HCT116 (cell line): Measurements from ENCODE around the gene KIF26A. TPM values are rescaled to one million over a fixed set of nuclear protein-coding genes. Genes with fewer than 3 reads are reported as not detected.

Experiments
- ATAC-seq: fragments of 200-7000 bp; cut with Tn5 transposase; 2 replicates; pipeline ENCODE4 v1.9.1; 2020; ENCODE audit warnings: mild to moderate bottlenecking, moderate library complexity
- BruUV-seq: library from RNA; stranded (reverse); fragments of 400-500 nt; replicated peaks from 2 replicates; lab custom pipeline; 2021; lab: Mats Ljungman, UMichigan
- CTCF ChIA-PET: fragments of 300-600 bp; sonication (Branson Sonifier 250); formaldehyde crosslinking; loops from one replicate; lab custom pipeline; 2021; ENCODE audit warnings: antibody characterized with exemption; lab: Charles Lee
- POLR2A ChIA-PET: fragments of 300-600, 350-600 bp; sonication (Branson Sonifier 250); formaldehyde crosslinking; loops from one replicate; lab custom pipeline; 2021; ENCODE audit warnings: antibody characterized with exemption; lab: Charles Lee
- RAD21 ChIA-PET, 2 experiments: fragments of 300-600 bp; sonication (Branson Sonifier 250); formaldehyde crosslinking; loops; one replicate each; lab custom pipeline; 2023; ENCODE audit warnings: low total read pairs in 2 of 2; ENCODE audit not compliant: uncharacterized antibody in 2 of 2, unreplicated experiment in 2 of 2, low non-redundant PET in 1 of 2; lab: Charles Lee
- DNase-seq: peaks from one replicate; pipeline ENCODE4 v3.0.0-alpha.2; 2010; ENCODE audit warnings: low read depth, low spot score
- H2AFZ ChIP-seq: fragments of 200-600 bp; shearing (Covaris generic), sonication (generic); 2 replicates; pipeline ENCODE4 v1.6.1; 2017; ENCODE audit warnings: low read depth, mixed run types, mixed read lengths, antibody characterized with exemption, low read length; ENCODE audit not compliant: poor library complexity, severe bottlenecking
- H3K27ac ChIP-seq: 2 replicates; pipeline ENCODE4 v1.5.1; 2012; ENCODE audit warnings: low read depth, low read length
- H3K27me3 ChIP-seq: fragments of 200-600 bp; sonication (generic); 2 replicates; pipeline ENCODE4 v1.6.1; 2016; ENCODE audit warnings: mixed run types, low read length, mixed read lengths; ENCODE audit not compliant: insufficient read depth
- H3K36me3 ChIP-seq, 2 experiments: fragments of 200-500 bp in 1 of 2; fragments of 200-600 bp in 1 of 2; sonication (Bioruptor generic) in 1 of 2; sonication (generic) in 1 of 2; 2 replicates each; pipeline versions ENCODE4 v1.5.1 to v1.6.1; 2014 to 2016; ENCODE audit warnings: low read length in 2 of 2, inconsistent platforms in 1 of 2, mixed read lengths in 1 of 2, mixed run types in 1 of 2; ENCODE audit not compliant: insufficient read depth in 2 of 2, control insufficient read depth in 1 of 2
- H3K4me1 ChIP-seq, 2 experiments: fragments of 200-600 bp in 1 of 2; sonication (generic) in 1 of 2; 2 replicates each; pipeline versions ENCODE4 v1.5.1 to v1.6.1; 2012 to 2017; ENCODE audit warnings: low read length in 2 of 2, inconsistent platforms in 1 of 2, mild to moderate bottlenecking in 1 of 2, mixed read lengths in 1 of 2, mixed run types in 1 of 2, moderate library complexity in 1 of 2; ENCODE audit not compliant: insufficient read depth in 2 of 2, control insufficient read depth in 1 of 2
- H3K4me2 ChIP-seq: fragments of 200-600 bp; sonication (generic); 2 replicates; pipeline ENCODE4 v1.6.1; 2017; ENCODE audit warnings: mixed run types, low read length, mixed read lengths
- H3K4me3 ChIP-seq, 2 experiments: fragments of 200-600 bp in 1 of 2; sonication (generic) in 1 of 2; replicated peaks in 1 of 2; 2 replicates each; pipeline ENCODE4 v1.5.1; 2011 to 2016; ENCODE audit warnings: low read length in 2 of 2, control low read depth in 1 of 2, low read depth in 1 of 2, mild to moderate bottlenecking in 1 of 2, mixed read lengths in 1 of 2, mixed run types in 1 of 2
- H3K79me2 ChIP-seq: fragments of 200-600 bp; sonication (generic); 2 replicates; pipeline ENCODE4 v1.6.1; 2017; ENCODE audit warnings: mild to moderate bottlenecking, mixed run types, low read length, moderate library complexity, mixed read lengths; ENCODE audit not compliant: insufficient read depth
- H3K9ac ChIP-seq: fragments of 200-600 bp; sonication (generic); 2 replicates; pipeline ENCODE4 v1.6.1; 2016; ENCODE audit warnings: low read length, mixed read lengths
- H3K9me2 ChIP-seq: fragments of 200-600 bp; sonication (generic), shearing (Covaris generic); 2 replicates; pipeline ENCODE4 v1.6.1; 2017; ENCODE audit warnings: mixed run types, mild to moderate bottlenecking, moderate library complexity; ENCODE audit not compliant: insufficient read depth
- H3K9me3 ChIP-seq, 2 experiments: fragments of 200-500 bp in 1 of 2; fragments of 200-600 bp in 1 of 2; sonication (Bioruptor generic) in 1 of 2; sonication (generic) in 1 of 2; 2 replicates each; pipeline ENCODE4 v1.6.1; 2014 to 2017; ENCODE audit warnings: low read length in 2 of 2, mixed read lengths in 2 of 2, inconsistent platforms in 1 of 2, low read depth in 1 of 2, mild to moderate bottlenecking in 1 of 2, mixed run types in 1 of 2, moderate library complexity in 1 of 2; ENCODE audit not compliant: control insufficient read depth in 1 of 2, insufficient read depth in 1 of 2
- H4K20me1 ChIP-seq: fragments of 200-600 bp; sonication (generic), shearing (Covaris generic); 2 replicates; pipeline ENCODE4 v1.6.1; 2017; ENCODE audit warnings: mixed run types, mild to moderate bottlenecking, moderate library complexity; ENCODE audit not compliant: insufficient read depth
- EZH2 ChIP-seq: fragments of 200-600 bp; sonication (generic); IDR thresholded peaks from 2 replicates; pipeline ENCODE4 v1.6.1; 2017; ENCODE audit warnings: antibody characterized with exemption, mixed run types
- FOSL1 ChIP-seq: IDR thresholded peaks from 2 replicates; pipeline ENCODE4 v1.6.1; 2012; ENCODE audit warnings: low read depth
- JUND ChIP-seq: IDR thresholded peaks from 2 replicates; pipeline ENCODE4 v1.6.1; 2012
- RAD21 ChIP-seq: IDR thresholded peaks from 2 replicates; pipeline ENCODE4 v1.6.1; 2012; ENCODE audit warnings: low read depth, mild to moderate bottlenecking
- SRF ChIP-seq: IDR thresholded peaks from 2 replicates; pipeline ENCODE4 v1.6.1; 2012; ENCODE audit warnings: low read depth
- ZFX ChIP-seq: fragments of 450-650 bp; IDR thresholded peaks from 2 replicates; pipeline ENCODE4 v1.6.1; 2017
- intact Hi-C: fragments of 100-400 bp; cut with micrococcal nuclease; formaldehyde crosslinking; loops from 2 replicates; pipeline ENCODE4 v1.10.0; 2022
- total RNA-seq: library from RNA; stranded (reverse); gene quantifications from one replicate; pipeline ENCODE4 v1.2.1, GENCODE V29; 2021; ENCODE audit not compliant: unreplicated experiment
- TF ChIP-seq, protein P1 (sequence below): IDR thresholded peaks from 2 replicates; pipeline ENCODE4 v1.6.1; 2012
- TF ChIP-seq, protein P2 (sequence below), 3 experiments: fragments of 200-600 bp in 1 of 3; sonication (generic) in 1 of 3; IDR thresholded peaks in 2 of 3; conservative IDR thresholded peaks in 1 of 3; 2 replicates each; pipeline ENCODE4 v1.5.1; 2012 to 2017; ENCODE audit warnings: low read depth in 2 of 3, low read length in 2 of 3, antibody characterized with exemption in 1 of 3, borderline replicate concordance in 1 of 3, control low read depth in 1 of 3, mild to moderate bottlenecking in 1 of 3, mixed read lengths in 1 of 3, mixed run types in 1 of 3, moderate library complexity in 1 of 3; ENCODE audit not compliant: insufficient read depth in 1 of 3

KIF26A gene
- total RNA-seq, 1 experiment from 2014 or later = 10.2 TPM

DNA sequence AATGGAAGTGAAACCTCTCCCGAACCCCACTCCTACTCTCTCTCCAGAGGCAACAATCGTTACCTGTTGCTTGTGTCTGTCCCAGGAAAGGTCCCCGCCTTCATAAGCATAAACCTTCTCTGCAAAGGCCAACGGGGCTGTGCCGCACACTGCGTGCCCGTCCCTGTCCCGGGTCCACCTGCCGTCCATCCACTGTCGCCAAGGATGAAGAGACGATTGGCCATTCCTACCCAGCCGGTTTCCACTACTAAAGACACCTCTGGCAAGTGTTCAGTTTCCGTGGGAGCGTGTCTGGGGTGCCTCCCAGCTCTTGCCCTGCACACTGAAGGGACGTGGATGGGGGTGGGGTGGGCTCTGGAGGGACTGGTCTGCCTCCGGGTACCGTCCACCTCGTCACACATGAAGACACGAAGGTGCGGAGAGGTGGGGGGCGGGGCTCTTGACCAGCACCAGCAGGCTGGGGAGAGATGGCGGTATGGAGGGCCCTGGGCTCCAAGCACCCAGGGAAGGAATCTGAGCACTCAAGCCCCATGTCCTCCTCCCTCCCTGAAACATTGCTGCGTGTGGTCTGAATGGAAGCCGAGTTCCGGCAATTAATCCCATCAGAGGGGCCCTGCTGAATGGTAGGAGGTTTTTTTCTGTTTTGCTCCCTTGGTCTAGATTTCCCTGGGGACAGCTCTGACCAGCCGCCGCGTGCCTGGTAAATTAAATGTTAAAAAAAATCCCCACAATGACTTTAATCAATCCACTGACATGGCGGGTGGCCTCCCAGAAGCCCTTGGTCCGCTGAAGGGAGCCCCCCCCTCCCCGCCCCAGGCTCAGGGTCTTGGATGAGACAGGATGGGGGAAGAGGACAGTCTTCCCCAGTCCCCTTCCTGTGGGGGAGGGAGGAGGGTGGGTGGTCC, 4.1 kb upstream of the KIF26A start:
- Histone ChIP-seq H3K9me2 (no peaks in the 10 kb centered on the region), H3K36me3 (no peaks in the 10 kb centered on the region), H3K4me2 (no peak overlapping the region), H4K20me1 (no peaks in the 10 kb centered on the region), H2AFZ (no peak overlapping the region), H3K4me3 (no peak overlapping the region), H3K9ac (no peak overlapping the region), H3K27ac (no peak overlapping the region), H3K79me2 (peaks cover 4% of the 10 kb centered on the region; the same call in 1 of the 2 replicates), H3K9me3 (peaks cover 10 to 13% of the 10 kb centered on the region in 2 experiments; a peak in 2 of 4 replicates), H3K4me1 (peaks cover 4 to 19% of the 10 kb centered on the region in 2 experiments; a peak in 3 of 4 replicates), H3K27me3 (no peaks in the 10 kb centered on the region)
- ATAC-seq (no peak), DNase-seq (no peak)
- TF ChIP-seq JUND = no peak
- TF ChIP-seq, protein P1, sequence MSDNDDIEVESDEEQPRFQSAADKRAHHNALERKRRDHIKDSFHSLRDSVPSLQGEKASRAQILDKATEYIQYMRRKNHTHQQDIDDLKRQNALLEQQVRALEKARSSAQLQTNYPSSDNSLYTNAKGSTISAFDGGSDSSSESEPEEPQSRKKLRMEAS = no peak
- no peak for TF ChIP-seq ZFX
- TF ChIP-seq EZH2 = no peak
- no peak for TF ChIP-seq FOSL1
- POLR2A ChIA-PET = no interaction called here
- intact Hi-C loops = loop anchor here (10.0 kb wide), 1 partner anchor 330 kb away; no protein-coding TSS in a partner anchor
- RAD21 ChIA-PET = no interaction called here
- no TSS peak for BruUV-seq
- CTCF ChIA-PET = interaction anchor here (1.7 to 2.2 kb wide), 2 partner anchors 57 to 430 kb away, joined by 6 to 7 read pairs; no protein-coding TSS in a partner anchor

DNA sequence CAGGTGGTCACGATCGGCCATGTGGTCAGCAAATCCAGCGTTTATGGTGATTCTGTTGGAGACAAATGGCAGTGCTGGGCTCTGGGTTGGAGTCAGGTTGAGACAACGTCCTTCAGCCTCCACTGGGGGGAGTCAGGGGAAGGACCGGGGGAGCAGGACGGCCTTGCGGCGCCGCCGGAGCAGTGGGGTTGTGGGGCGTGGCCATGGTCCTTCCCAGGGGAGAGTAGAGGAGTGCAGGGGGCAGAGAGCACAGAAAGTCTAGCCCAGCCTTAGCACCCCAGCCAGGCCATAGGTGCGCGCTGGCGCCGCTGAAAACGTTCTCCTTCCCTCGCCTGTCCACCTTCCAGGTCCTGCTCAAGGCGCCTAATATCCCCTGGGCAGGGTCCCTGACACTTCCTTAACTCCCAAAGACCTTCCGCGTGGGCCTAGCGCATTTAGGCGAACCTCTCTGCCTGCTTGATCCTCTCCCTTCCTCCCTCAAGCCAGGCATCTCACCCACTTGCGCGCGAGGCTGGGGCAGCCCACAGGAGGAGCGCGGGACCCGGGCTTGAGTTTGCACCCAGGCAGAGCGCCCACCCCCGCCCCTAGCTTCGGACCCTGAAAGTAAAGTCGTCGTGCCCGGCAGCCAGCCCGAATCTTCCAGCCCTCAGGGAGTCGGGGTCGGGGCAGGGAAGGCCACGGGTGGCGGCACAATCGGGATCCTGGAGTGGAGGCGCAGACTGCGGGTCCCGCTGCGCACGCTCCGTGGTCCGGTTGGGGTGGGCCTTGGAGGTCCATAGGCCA, 3.1 kb upstream of the KIF26A start:
- Histone ChIP-seq H3K4me3 (no peak overlapping the region), H3K27me3 (no peaks in the 10 kb centered on the region), H3K27ac (no peak overlapping the region), H3K4me2 (no peak overlapping the region), H3K36me3 (no peaks in the 10 kb centered on the region), H4K20me1 (no peaks in the 10 kb centered on the region), H3K9ac (no peak overlapping the region), H3K9me3 (peaks cover 0 to 5% of the 10 kb centered on the region in 2 experiments; a peak in 1 of 4 replicates), H2AFZ (no peak overlapping the region), H3K79me2 (peaks cover 13% of the 10 kb centered on the region; the same call in 1 of the 2 replicates), H3K4me1 (peaks cover 10 to 29% of the 10 kb centered on the region in 2 experiments; a peak in 3 of 4 replicates), H3K9me2 (no peaks in the 10 kb centered on the region)
- CTCF ChIA-PET = no interaction called here
- no TSS peak for BruUV-seq
- no peak for DNase-seq
- TF ChIP-seq, protein P2, sequence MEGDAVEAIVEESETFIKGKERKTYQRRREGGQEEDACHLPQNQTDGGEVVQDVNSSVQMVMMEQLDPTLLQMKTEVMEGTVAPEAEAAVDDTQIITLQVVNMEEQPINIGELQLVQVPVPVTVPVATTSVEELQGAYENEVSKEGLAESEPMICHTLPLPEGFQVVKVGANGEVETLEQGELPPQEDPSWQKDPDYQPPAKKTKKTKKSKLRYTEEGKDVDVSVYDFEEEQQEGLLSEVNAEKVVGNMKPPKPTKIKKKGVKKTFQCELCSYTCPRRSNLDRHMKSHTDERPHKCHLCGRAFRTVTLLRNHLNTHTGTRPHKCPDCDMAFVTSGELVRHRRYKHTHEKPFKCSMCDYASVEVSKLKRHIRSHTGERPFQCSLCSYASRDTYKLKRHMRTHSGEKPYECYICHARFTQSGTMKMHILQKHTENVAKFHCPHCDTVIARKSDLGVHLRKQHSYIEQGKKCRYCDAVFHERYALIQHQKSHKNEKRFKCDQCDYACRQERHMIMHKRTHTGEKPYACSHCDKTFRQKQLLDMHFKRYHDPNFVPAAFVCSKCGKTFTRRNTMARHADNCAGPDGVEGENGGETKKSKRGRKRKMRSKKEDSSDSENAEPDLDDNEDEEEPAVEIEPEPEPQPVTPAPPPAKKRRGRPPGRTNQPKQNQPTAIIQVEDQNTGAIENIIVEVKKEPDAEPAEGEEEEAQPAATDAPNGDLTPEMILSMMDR (IDR thresholded peaks at IDR 0.05 in 2 of 3, conservative IDR thresholded peaks at IDR 0.05 in 1 of 3; ENCODE audit: borderline replicate concordance in 1 of 3, insufficient read depth in 1 of 3, low read depth in 2 of 3, low read length in 2 of 3) = peak in 1 of 3 experiments; percentile 30; a peak in 1 of 6 replicates
- peak; percentile 13; the same call in 1 of the 2 replicates for TF ChIP-seq RAD21
- no peak for TF ChIP-seq SRF
- POLR2A ChIA-PET = no interaction called here
- intact Hi-C loops = loop anchor here (10.0 kb wide), 1 partner anchor 331 kb away; no protein-coding TSS in a partner anchor
- RAD21 ChIA-PET = no interaction called here
- no peak for ATAC-seq
